Measurements from ENCODE around the gene HNRNPUL2.

Gene HNRNPUL2

GRCh38 chr11:62708793-62709192, 18.5 kb downstream of the HNRNPUL2 start:
- H3K4me1 ChIP-seq (ENCODE audit: low read depth, poor library complexity, severe bottlenecking) = peaks cover 68% of the 10 kb centered on the region
- no peak for TF ChIP-seq CTCF (conservative IDR thresholded peaks at IDR 0.05; ENCODE audit: low read depth, low read length)
- no peaks in the 10 kb centered on the region for H4K20me1 ChIP-seq (ENCODE audit: insufficient read depth)
- H3K9ac ChIP-seq = peak overlapping the region; percentile 95; the same call in 1 of the 2 replicates
- H3K27ac ChIP-seq = peak overlapping the region; percentile 96; the same call in 1 of the 2 replicates
- peaks cover 9% of the 10 kb centered on the region; the same call in 1 of the 2 replicates for H3K79me2 ChIP-seq (ENCODE audit: insufficient read depth, low read depth)
- no peaks in the 10 kb centered on the region for H3K36me3 ChIP-seq (ENCODE audit: insufficient read depth)
- H3K27me3 ChIP-seq (ENCODE audit: insufficient read depth, low read depth) = no peaks in the 10 kb centered on the region
- no peak overlapping the region for H3K4me3 ChIP-seq (IDR thresholded peaks at IDR 0.05; ENCODE audit: insufficient read depth, low read depth, low read length)
- H2AFZ ChIP-seq (ENCODE audit: low read depth) = peak overlapping the region; percentile 62
- H3K4me2 ChIP-seq = peak overlapping the region; percentile 97

DNA sequence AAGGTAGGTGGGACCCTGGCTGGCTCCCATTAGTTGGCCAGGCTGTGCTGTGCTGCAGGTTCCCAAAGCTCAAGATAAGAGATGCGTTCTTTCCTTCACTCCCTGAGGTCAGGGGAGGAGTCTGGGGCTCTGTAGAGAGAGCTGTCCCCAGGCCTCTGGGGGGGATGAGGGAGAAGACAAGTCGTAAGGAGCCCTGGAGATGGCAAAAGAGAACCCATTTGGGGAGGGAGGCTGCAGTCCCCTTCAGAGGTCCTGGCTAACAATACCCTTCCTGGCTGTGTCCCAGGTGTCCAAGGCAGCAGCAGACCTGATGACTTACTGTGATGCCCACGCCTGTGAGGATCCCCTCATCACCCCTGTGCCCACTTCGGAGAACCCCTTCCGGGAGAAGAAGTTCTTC, 18.9 kb downstream of the HNRNPUL2 start:
- no peak overlapping the region for H3K4me3 ChIP-seq (IDR thresholded peaks at IDR 0.05; ENCODE audit: insufficient read depth, low read depth, low read length)
- peak overlapping the region; percentile 97; the same call in 1 of the 2 replicates for H3K4me2 ChIP-seq
- H4K20me1 ChIP-seq (ENCODE audit: insufficient read depth) = no peaks in the 10 kb centered on the region

DNA sequence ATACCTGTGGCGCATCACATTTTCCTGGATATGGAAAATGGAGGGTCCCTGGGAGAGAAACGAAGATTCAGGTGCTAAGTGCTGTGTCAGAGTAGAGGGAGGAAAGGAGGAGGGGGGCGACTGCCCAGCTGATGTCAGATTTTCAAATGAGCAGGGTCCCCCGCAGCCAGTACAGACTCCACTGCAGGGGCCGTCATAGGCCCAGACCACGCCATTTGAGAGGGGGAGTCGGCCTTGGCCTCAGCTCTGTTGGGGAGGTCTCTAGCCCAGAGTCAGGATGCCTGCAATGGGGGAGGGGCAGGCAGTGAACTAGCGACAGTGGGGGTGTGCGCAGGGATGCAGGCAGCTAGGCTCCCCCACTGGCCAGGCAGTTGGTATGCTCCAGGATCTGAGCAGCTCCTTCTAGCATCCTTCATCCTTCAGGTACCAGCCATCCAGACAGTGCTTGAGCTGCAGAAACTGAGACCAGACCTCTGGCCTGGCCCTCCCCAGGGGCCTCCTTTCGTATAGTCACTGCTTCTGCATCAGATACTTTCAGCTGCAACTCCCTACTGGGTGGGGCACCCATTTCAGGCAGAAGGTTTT, 19.9 kb downstream of the HNRNPUL2 start, which contains the start of the genes BSCL2 and GNG3:
Gene BSCL2 (minus strand): TSS at position 148 of the 585 bp plus-strand sequence. CDS start 229 bp downstream, outside the sequence.
Gene GNG3 (plus strand): TSS at position 400 of the 585 bp plus-strand sequence. CDS start 620 bp downstream, outside the sequence.
- H3K4me2 ChIP-seq = peak within 1 kb of the TSS; percentile 97
- H2AFZ ChIP-seq (ENCODE audit: low read depth) = peak within 1 kb of the TSS; percentile 50
- H3K36me3 ChIP-seq (ENCODE audit: insufficient read depth) = no peaks in the 10 kb centered on the region
- peaks cover 54% of the 10 kb centered on the region for H3K4me1 ChIP-seq (ENCODE audit: low read depth, poor library complexity, severe bottlenecking)
- H3K79me2 ChIP-seq (ENCODE audit: insufficient read depth, low read depth) = peaks cover 9% of the 10 kb centered on the region; the same call in 1 of the 2 replicates
- no peaks in the 10 kb centered on the region for H3K27me3 ChIP-seq (ENCODE audit: insufficient read depth, low read depth)
- no peak for TF ChIP-seq CTCF (conservative IDR thresholded peaks at IDR 0.05; ENCODE audit: low read depth, low read length)
- H4K20me1 ChIP-seq (ENCODE audit: insufficient read depth) = no peaks in the 10 kb centered on the region
- H3K9ac ChIP-seq = no peak within 1 kb of the TSS; the same call in 1 of the 2 replicates
- H3K4me3 ChIP-seq (IDR thresholded peaks at IDR 0.05; ENCODE audit: insufficient read depth, low read depth, low read length) = no peak within 1 kb of the TSS
- no peak within 1 kb of the TSS for H3K27ac ChIP-seq

More for the DNA sequence above, 18.9 kb downstream of the HNRNPUL2 start:
- Histone ChIP-seq H3K36me3 (ENCODE audit: insufficient read depth) (no peaks in the 10 kb centered on the region), H3K79me2 (ENCODE audit: insufficient read depth, low read depth) (peaks cover 9% of the 10 kb centered on the region; the same call in 1 of the 2 replicates), H2AFZ (ENCODE audit: low read depth) (no peak overlapping the region), H3K4me1 (ENCODE audit: low read depth, poor library complexity, severe bottlenecking) (peaks cover 64% of the 10 kb centered on the region), H3K9ac (peak overlapping the region; percentile 95; the same call in 1 of the 2 replicates), H3K27ac (no peak overlapping the region), H3K27me3 (ENCODE audit: insufficient read depth, low read depth) (no peaks in the 10 kb centered on the region)
- no peak for TF ChIP-seq CTCF (conservative IDR thresholded peaks at IDR 0.05; ENCODE audit: low read depth, low read length)

GRCh38 chr11:62706850-62707247, 20.4 kb downstream of the HNRNPUL2 start:
- H3K4me1 ChIP-seq (ENCODE audit: low read depth, poor library complexity, severe bottlenecking) = peaks cover 49% of the 10 kb centered on the region
- no peaks in the 10 kb centered on the region for H4K20me1 ChIP-seq (ENCODE audit: insufficient read depth)
- H3K36me3 ChIP-seq (ENCODE audit: insufficient read depth) = no peaks in the 10 kb centered on the region
- no peak overlapping the region for H3K9ac ChIP-seq
- H3K27me3 ChIP-seq (ENCODE audit: insufficient read depth, low read depth) = no peaks in the 10 kb centered on the region
- peak overlapping the region; percentile 50; the same call in 1 of the 2 replicates for H2AFZ ChIP-seq (ENCODE audit: low read depth)
- H3K4me2 ChIP-seq = peak overlapping the region; percentile 83
- peaks cover 9% of the 10 kb centered on the region; the same call in 1 of the 2 replicates for H3K79me2 ChIP-seq (ENCODE audit: insufficient read depth, low read depth)
- H3K27ac ChIP-seq = no peak overlapping the region
- H3K4me3 ChIP-seq (IDR thresholded peaks at IDR 0.05; ENCODE audit: insufficient read depth, low read depth, low read length) = no peak overlapping the region
- no peak for TF ChIP-seq CTCF (conservative IDR thresholded peaks at IDR 0.05; ENCODE audit: low read depth, low read length)

All from KMS-11 (cell line).